Vagina (tissue), 2 donors: ENCODE results near the gene FAM219A.

Experiments used
- POLR2A ChIP-seq, 2 donors: fragments of 450-650 bp; IDR thresholded peaks; one replicate each; pipeline ENCODE4 v1.6.1; 2017; ENCODE audit warnings: antibody characterized with exemption in 2 of 2, mild to moderate bottlenecking in 2 of 2, moderate library complexity in 2 of 2
- POLR2AphosphoS5 ChIP-seq, 2 donors: sonication (generic); formaldehyde crosslinking; IDR thresholded peaks; one replicate each; pipeline ENCODE4 v1.9.0; 2017; ENCODE audit warnings: antibody characterized with exemption in 2 of 2, mild to moderate bottlenecking in 2 of 2, low read depth in 1 of 2; ENCODE audit not compliant: insufficient read depth in 1 of 2
- TF ChIP-seq, protein P1 (sequence below), 3 experiments: fragments of 450-650 bp in 2 of 3; fragments of 200-600 bp in 1 of 3; sonication (generic) in 1 of 3; IDR thresholded peaks; one replicate each; pipeline ENCODE4 v1.5.1; 2017 to 2019; ENCODE audit warnings: antibody characterized with exemption in 3 of 3, mild to moderate bottlenecking in 2 of 3, moderate library complexity in 2 of 3

- TF ChIP-seq, protein P1, sequence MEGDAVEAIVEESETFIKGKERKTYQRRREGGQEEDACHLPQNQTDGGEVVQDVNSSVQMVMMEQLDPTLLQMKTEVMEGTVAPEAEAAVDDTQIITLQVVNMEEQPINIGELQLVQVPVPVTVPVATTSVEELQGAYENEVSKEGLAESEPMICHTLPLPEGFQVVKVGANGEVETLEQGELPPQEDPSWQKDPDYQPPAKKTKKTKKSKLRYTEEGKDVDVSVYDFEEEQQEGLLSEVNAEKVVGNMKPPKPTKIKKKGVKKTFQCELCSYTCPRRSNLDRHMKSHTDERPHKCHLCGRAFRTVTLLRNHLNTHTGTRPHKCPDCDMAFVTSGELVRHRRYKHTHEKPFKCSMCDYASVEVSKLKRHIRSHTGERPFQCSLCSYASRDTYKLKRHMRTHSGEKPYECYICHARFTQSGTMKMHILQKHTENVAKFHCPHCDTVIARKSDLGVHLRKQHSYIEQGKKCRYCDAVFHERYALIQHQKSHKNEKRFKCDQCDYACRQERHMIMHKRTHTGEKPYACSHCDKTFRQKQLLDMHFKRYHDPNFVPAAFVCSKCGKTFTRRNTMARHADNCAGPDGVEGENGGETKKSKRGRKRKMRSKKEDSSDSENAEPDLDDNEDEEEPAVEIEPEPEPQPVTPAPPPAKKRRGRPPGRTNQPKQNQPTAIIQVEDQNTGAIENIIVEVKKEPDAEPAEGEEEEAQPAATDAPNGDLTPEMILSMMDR (IDR thresholded peaks at IDR 0.05), result no peak
- TF ChIP-seq POLR2A (IDR thresholded peaks at IDR 0.05) (no peak), POLR2AphosphoS5 (IDR thresholded peaks at IDR 0.05; ENCODE audit: insufficient read depth in 1 of 2, low read depth in 1 of 2) (no peak)
These were observed 40.6 kb downstream of the FAM219A start for GRCh38 chr9:34417734-34418133.
